Measurements from ENCODE around the gene AUTS2. TPM values are rescaled to one million over a fixed set of nuclear protein-coding genes. Genes with fewer than 3 reads are reported as not detected.

The AUTS2 gene
- total and polyA plus RNA-seq, 2 of the 8 experiments (the other 6 are each of a cell fraction or from before 2014, with no cell fraction given): 25.9 to 101 TPM

GRCh38 chr7:69961436-69961835 is 363.2 kb downstream of the AUTS2 start:
- FAIRE-seq (no peak), DNase-seq (ENCODE audit: low read depth in 1 of 2, low spot score in 2 of 2) (no peak)
- Histone ChIP-seq H3K18ac (ENCODE audit: extremely low read depth, low read length) (no peak overlapping the region), H3K27ac (ENCODE audit: low read depth, low read length) (no peak overlapping the region), H3K56ac (replicated peaks; ENCODE audit: insufficient read length, low read depth, low read length) (no peak overlapping the region), H3K23me2 (ENCODE audit: low read depth, low read length) (no peaks in the 10 kb centered on the region), H3K23ac (ENCODE audit: insufficient read length) (no peak overlapping the region), H2AFZ (ENCODE audit: low read length) (no peak overlapping the region), H3K36me3 (ENCODE audit: control insufficient read depth in 2 of 4, insufficient read depth in 4 of 4, low read length in 3 of 4) (no peaks in the 10 kb centered on the region), H2BK120ac (replicated peaks; ENCODE audit: low read depth, low read length) (no peak overlapping the region), H4K91ac (replicated peaks; ENCODE audit: insufficient read length, low read length) (no peak overlapping the region), H3K14ac (ENCODE audit: insufficient read length) (no peak overlapping the region), H2AK5ac (ENCODE audit: low read depth, low read length) (no peak overlapping the region), H2BK20ac (ENCODE audit: low read length) (no peak overlapping the region), H3K4ac (replicated peaks; ENCODE audit: insufficient read length, low read depth, low read length) (no peak overlapping the region), H4K8ac (ENCODE audit: extremely low read depth, insufficient read depth, low read length) (no peak overlapping the region), H3K27me3 (replicated peaks in 1 of 4; ENCODE audit: control insufficient read depth in 3 of 4, extremely low read depth in 1 of 4, insufficient read depth in 3 of 4, low read length in 3 of 4) (peaks cover 0 to 1% (median 0%) of the 10 kb centered on the region in 4 experiments; a peak in 2 of 7 replicates), H3K9me3 (ENCODE audit: insufficient read depth in 2 of 2, low read depth in 1 of 2, low read length in 1 of 2) (no peaks in the 10 kb centered on the region), H3K4me3 (ENCODE audit: extremely low read depth in 1 of 4, insufficient read depth in 2 of 4, low read depth in 3 of 4, low read length in 4 of 4) (no peak overlapping the region), H4K5ac (ENCODE audit: insufficient read length, low read depth, low read length) (no peak overlapping the region), H3K79me2 (ENCODE audit: control insufficient read depth in 1 of 2, insufficient read depth in 2 of 2, low read length in 2 of 2) (no peaks in the 10 kb centered on the region), H2BK15ac (ENCODE audit: low read length) (no peak overlapping the region), H2BK5ac (ENCODE audit: low read depth, low read length) (no peak overlapping the region), H3K9ac (replicated peaks in 1 of 4; ENCODE audit: extremely low read depth in 1 of 4, low read depth in 3 of 4, low read length in 3 of 4) (no peak overlapping the region), H3K4me2 (ENCODE audit: insufficient read depth in 1 of 2, low read depth in 2 of 2, low read length in 2 of 2) (no peak overlapping the region; a peak in 1 of 4 replicates), H2BK12ac (ENCODE audit: low read depth, low read length) (no peak overlapping the region), H4K20me1 (replicated peaks in 1 of 2; ENCODE audit: control insufficient read depth in 1 of 2, insufficient read depth in 2 of 2, low read length in 2 of 2) (no peaks in the 10 kb centered on the region), H3K4me1 (replicated peaks in 1 of 4; ENCODE audit: control insufficient read depth in 3 of 4, insufficient read depth in 4 of 4, low read length in 3 of 4) (peaks cover 0 to 10% (median 6%) of the 10 kb centered on the region in 4 experiments; a peak in 6 of 7 replicates), H3K79me1 (ENCODE audit: low read depth, low read length) (no peaks in the 10 kb centered on the region)
- ChIA-PET CTCF (ENCODE audit: partially characterized antibody) (no interaction called here), POLR2A (ENCODE audit: partially characterized antibody) (no interaction called here)
- no peak for TF ChIP-seq EZH2 (IDR thresholded peaks at IDR 0.05; ENCODE audit: low read depth, low read length, severe bottlenecking)
- TF ChIP-seq POLR2A (IDR thresholded peaks at IDR 0.05; ENCODE audit: control extremely low read depth in 1 of 2, low read depth in 2 of 2, low read length in 2 of 2): no peak
- TF ChIP-seq CHD2 (IDR thresholded peaks at IDR 0.05; ENCODE audit: low read length): no peak
- no peak for TF ChIP-seq KDM4A (IDR thresholded peaks at IDR 0.05; ENCODE audit: low read depth, low read length, severe bottlenecking)
- TF ChIP-seq CTCF (IDR thresholded peaks at IDR 0.05; ENCODE audit: control extremely low read depth in 1 of 3, insufficient read depth in 1 of 3, low read depth in 1 of 3, low read length in 3 of 3): no peak
- no peak for TF ChIP-seq SP2 (IDR thresholded peaks at IDR 0.05; ENCODE audit: low read length)
- no peak for TF ChIP-seq ATF2 (IDR thresholded peaks at IDR 0.05; ENCODE audit: low read length)
- no peak for TF ChIP-seq CBX5 (IDR thresholded peaks at IDR 0.05; ENCODE audit: low read depth, low read length)
- TF ChIP-seq, protein P1, sequence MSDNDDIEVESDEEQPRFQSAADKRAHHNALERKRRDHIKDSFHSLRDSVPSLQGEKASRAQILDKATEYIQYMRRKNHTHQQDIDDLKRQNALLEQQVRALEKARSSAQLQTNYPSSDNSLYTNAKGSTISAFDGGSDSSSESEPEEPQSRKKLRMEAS (IDR thresholded peaks at IDR 0.05): no peak
- no peak for TF ChIP-seq CTBP2 (IDR thresholded peaks at IDR 0.05; ENCODE audit: borderline replicate concordance, insufficient read depth, insufficient read length, low read length)
- TF ChIP-seq SP1 (IDR thresholded peaks at IDR 0.05; ENCODE audit: low read depth, low read length): no peak
